CMK (cell line): ENCODE measurements around the gene KIF20A.
"Not testable (repeated sequence)": the region's sequence is repeated elsewhere in the genome, so short reads cannot be mapped to it uniquely, and the experiment has no call there.

Experiments
- DNase-seq: peaks from one replicate; pipeline ENCODE4 v3.0.0-alpha.2; 2010; ENCODE audit warnings: low read depth

The KIF20A gene

DNA sequence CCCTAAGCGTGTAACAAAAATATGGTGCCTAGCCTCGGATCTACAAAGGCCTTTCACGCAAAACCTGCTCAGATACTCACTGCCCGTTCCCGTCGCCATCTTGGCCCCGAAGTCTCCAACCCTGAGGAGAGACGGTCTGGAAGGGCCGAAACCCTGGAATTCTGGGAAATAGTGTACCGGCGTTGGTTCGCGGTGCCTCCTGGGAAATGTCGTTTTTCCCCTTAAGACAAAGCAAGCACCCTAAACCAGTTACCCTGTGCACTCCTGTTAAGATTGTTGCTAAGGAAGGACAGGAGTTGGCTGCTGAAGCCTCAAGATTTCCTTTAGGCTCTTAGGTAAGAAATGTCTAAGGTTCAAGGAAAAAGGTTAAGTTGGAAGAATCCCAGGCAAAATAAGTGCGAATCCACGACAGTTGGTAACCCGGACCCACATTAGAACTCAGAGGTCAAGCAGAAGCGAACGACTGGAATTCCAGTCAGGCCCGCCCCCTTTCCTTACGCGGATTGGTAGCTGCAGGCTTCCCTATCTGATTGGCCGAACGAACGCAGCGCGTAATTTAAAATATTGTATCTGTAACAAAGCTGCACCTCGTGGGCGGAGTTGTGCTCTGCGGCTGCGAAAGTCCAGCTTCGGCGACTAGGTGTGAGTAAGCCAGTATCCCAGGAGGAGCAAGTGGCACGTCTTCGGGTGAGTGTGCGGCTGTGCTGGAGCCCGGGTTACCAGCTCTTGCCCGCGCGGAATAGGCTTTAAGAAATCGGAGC, at the start of gene KIF20A, which contains the start of gene BRD8:
TSS of gene KIF20A (plus strand) at position 597 of the 761 bp plus-strand sequence. CDS start 569 bp downstream, outside the sequence.
TSS of gene BRD8 (minus strand) at position 115 of the 761 bp plus-strand sequence. CDS start at position 99, 16 bp downstream.
- peak; percentile 77 for DNase-seq

- DNase-seq = no peak
Observed at GRCh38 chr5:138129347-138129746, 49.6 kb upstream of the KIF20A start.

DNA sequence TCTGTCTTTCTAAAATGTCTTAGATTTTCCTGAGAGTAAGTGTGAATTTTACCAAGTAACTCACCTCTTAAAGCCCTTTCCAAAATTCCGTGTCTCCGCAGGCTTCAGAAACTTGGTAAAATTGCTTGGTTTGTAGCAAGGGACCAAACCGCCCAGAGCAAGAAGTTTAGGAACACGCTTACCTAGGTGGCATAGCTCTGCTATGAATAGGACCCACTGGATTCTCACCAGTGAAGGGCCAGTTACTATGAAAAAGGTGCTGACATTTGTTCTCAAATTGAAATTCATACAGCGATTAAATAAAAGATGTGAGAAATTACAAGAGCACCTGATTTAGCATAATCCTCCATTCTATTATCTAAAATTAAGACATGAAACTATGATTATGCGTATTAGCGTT, 46.4 kb upstream of the KIF20A start:
- no peak for DNase-seq

GRCh38 chr5:138138949-138139780, 39.7 kb upstream of the KIF20A start, which contains the start of gene NME5:
Gene NME5, minus strand, starts transcription at chr5:138139428. Its CDS starts 648 bp downstream, at chr5:138138780.
- DNase-seq = no peak

DNA sequence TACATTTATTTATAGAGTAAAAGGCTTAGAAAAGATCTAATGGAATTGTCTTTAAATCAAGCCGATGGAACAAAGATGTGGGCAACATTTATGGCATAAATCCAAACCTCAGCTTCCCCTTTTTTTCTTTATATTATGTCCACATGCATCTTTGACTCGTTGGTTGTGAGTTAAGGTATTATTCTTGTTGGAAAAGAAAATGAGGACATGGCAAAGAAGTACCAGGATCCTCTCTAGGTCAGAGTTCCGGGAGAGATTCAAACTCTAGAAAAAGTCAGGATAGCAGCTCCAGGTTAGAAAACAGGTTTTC, 39.2 kb upstream of the KIF20A start:
- no peak for DNase-seq

GRCh38 chr5:138140268-138140667, 38.6 kb upstream of the KIF20A start:
- DNase-seq = no peak

- no peak for DNase-seq
Observed at GRCh38 chr5:138141734-138142133, 37.2 kb upstream of the KIF20A start.

DNA sequence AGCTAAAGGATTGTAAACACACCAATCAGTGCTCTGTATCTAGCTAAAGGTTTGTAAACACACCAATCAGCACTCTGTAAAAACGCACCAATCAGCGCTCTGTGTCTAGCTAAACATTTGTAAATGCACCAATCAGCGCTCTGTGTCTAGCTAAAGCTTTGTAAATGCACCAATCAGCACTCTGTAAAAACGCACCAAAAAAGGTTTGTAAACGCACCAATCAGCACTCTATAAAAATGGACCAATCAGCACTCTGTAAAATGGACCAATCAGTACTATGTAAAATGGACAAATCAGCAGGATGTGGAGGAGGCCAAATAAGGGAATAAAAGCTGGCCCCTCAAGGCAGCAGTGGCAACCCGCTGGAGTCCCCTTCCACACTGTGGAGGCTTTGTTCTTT, 35.3 kb upstream of the KIF20A start:
- not testable (repeated sequence) for DNase-seq

GRCh38 chr5:138148811-138149210, 30.1 kb upstream of the KIF20A start:
- no peak for DNase-seq

- DNase-seq = no peak
Observed at GRCh38 chr5:138149530-138149929, 29.4 kb upstream of the KIF20A start.

GRCh38 chr5:138155977-138156376, 22.9 kb upstream of the KIF20A start:
- DNase-seq = not testable (repeated sequence)

GRCh38 chr5:138157626-138158025, 21.3 kb upstream of the KIF20A start:
- no peak for DNase-seq

- DNase-seq = no peak
Observed at GRCh38 chr5:138159666-138160065, 19.2 kb upstream of the KIF20A start.

GRCh38 chr5:138160706-138161105, 18.2 kb upstream of the KIF20A start:
- no peak for DNase-seq

DNA sequence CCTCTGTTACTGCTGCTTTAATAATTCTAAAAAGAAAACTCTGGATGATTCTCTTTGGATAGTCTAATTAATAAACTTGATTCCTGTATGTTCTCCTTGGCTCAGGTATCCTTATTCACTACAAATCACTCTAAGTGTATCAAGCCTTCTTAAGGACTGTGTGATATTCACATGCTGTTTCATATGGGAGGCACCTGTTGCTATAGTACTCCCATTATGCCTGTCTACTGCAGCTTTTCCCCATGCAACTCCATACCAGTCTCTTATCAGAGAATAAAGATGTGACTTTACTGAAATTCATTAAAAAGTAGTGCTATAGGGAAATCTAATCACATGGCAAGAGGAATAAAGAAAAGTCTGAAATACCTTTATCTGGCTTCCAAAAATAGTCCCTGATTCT, 15.2 kb upstream of the KIF20A start:
- no peak for DNase-seq

GRCh38 chr5:138169124-138169523, 9.8 kb upstream of the KIF20A start:
- DNase-seq = no peak

DNA sequence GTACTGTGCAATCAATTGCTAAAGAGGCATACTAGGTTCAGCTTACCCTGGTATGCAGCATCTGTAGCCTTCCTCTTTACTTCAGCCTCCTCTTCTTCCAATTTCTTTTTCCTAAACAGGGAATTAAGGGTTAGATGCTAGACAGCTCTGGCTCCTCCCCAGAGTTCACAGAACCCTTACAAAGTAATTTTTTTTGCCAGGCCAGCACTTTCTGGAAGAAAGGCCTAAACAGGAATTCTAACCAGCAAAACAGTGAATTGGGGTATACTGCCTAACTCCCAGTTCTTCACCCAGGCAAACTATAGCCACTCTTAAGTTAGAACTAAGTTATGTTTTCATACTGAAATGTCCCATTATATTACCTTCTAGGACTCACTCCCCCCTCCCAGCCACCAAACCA, 8.6 kb upstream of the KIF20A start:
- no peak for DNase-seq

GRCh38 chr5:138177941-138178515, 884 bp upstream of the KIF20A start:
- peak; percentile 12 for DNase-seq

DNA sequence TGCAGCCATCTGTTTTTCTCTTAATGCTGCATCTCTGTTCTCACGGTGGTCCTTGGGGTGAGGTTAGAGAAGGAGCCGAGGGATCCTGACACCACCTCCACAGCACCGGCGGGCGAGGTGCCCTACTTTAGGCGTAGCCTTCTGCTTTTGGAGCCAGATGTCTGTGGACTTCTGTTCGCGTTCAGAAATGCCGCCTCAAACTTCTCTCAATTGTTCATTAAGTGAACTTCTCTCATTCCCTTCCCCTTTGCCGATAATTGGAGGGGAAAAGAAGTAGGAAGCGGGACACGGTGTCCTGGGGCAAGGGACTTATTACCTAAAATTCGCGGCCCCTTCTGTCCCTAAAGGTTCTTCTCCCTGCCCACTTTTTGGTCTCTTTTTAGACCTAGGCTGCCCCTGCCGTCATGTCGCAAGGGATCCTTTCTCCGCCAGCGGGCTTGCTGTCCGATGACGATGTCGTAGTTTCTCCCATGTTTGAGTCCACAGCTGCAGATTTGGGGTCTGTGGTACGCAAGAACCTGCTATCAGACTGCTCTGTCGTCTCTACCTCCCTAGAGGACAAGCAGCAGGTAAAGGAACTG, 455 bp downstream of the KIF20A start:
- DNase-seq = no peak

GRCh38 chr5:138180183-138180782, 1.4 kb downstream of the KIF20A start:
- DNase-seq = peak; percentile 49

GRCh38 chr5:138180841-138181240, 1.9 kb downstream of the KIF20A start:
- DNase-seq = no peak

- DNase-seq = no peak
Observed at GRCh38 chr5:138182808-138183207, 3.9 kb downstream of the KIF20A start.
